H7 (cell line): ENCODE data around the gene SLIT3. TPM values are rescaled to one million over a fixed set of nuclear protein-coding genes. Genes with fewer than 3 reads are reported as not detected.
"Not testable (repeated sequence)": the region's sequence is repeated elsewhere in the genome, so short reads cannot be mapped to it uniquely, and the experiment has no call there.

Source experiments
- DNase-seq: peaks from one replicate; pipeline ENCODE4 v3.0.0; 2012
- H3K27me3 ChIP-seq: 2 replicates; pipeline ENCODE4 v1.6.0; 2011; ENCODE audit warnings: mild to moderate bottlenecking, low read length; ENCODE audit not compliant: control insufficient read depth, insufficient read depth
- H3K36me3 ChIP-seq: replicated peaks from 2 replicates; pipeline ENCODE4 v1.5.1; 2011; ENCODE audit warnings: low read length; ENCODE audit not compliant: control insufficient read depth, insufficient read depth
- H3K4me3 ChIP-seq: 2 replicates; pipeline ENCODE4 v1.5.1; 2011; ENCODE audit warnings: low read depth, mild to moderate bottlenecking, control low read depth, low read length, moderate library complexity; ENCODE audit not compliant: insufficient read depth
- total RNA-seq: library from RNA; depleted of rRNA; stranded (reverse); fragments of >200 nt; shearing (Covaris generic); gene quantifications from 2 replicates; pipeline ENCODE4 v1.2.3, GENCODE V29; 2014

SLIT3 gene
- total RNA-seq, 1 experiment from 2014 or later: 0.97 TPM

DNA sequence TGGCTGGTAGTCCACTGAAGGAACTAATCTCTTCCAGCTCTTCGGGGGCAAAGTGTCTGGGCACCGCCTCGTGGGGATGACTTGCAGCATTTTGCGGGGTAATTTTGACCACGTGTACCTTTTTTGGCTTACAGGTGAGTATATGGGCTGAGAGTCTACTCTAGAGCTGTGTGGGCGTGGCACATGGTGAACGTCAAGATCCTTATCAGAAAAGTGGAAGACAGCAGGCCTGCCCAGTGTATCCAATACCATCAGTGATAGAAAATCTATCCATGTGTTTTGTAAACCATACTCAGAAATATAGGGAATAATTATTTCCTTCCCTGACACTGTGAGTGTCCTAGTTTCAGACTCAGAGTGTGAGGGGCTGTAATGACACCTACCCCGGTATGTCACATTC lies 148.5 kb downstream of the SLIT3 start:
- Histone ChIP-seq H3K4me3 (no peak overlapping the region), H3K36me3 (no peaks in the 10 kb centered on the region), H3K27me3 (no peaks in the 10 kb centered on the region)
- no peak for DNase-seq

DNA sequence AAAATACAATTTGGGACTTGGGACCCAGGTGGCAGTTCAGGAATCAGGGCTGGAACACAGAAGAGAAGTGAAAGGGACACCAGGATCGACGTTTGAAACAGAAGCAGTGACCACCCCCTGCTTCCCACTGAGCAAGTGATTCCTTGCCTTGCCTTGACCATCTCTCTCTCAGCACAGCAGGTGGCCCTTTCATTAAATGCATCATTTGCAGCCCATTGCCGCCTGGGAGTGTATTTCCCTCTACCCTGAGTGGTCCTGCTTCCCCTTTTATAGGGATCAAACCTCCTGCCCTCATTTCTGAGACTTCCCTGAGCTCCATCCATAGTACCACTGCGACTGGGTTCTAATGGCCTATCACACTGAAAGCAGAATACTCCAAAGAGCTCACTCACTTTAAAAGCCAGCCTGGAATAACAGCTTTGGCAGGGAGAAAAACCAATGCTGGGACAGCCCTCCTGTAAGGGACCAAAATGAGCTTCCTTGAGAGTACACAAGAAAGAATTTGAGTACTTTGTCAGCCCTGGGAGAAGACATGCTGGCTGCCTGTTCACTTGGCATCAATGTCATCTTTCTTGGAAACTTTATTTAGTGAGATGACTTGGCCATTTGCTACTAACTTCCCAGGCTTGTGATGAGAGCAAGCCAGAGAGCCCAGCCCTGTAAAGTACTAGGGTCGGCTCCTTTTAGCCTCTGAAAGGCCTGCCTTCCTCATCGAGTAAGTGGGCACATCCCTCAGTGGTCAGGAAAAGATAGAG lies 149.7 kb downstream of the SLIT3 start:
- no peaks in the 10 kb centered on the region for H3K36me3 ChIP-seq
- no peak overlapping the region for H3K4me3 ChIP-seq
- H3K27me3 ChIP-seq: no peaks in the 10 kb centered on the region
- DNase-seq: no peak

DNA sequence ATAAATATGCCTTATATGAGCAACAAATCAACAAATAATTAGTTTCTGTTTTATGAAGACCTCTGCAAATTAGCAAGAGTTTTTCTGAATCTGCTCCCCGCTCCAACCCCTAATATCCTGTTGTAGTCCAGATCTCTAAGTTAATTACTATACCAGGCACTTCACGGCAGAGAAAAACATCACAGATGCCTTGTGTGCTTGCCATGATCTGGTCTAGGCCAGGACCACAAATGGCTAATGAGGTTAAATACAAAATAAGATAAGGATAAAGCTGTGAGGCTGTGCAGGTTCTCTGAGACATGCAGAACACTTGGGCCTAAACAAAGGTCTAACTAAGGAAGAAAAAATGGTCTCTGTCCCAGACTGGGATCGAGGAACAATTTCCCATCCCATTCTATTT lies 150.8 kb downstream of the SLIT3 start:
- Histone ChIP-seq H3K4me3 (no peak overlapping the region), H3K27me3 (no peaks in the 10 kb centered on the region), H3K36me3 (no peaks in the 10 kb centered on the region)

GRCh38 chr5:169149317-169149716 lies 151.6 kb downstream of the SLIT3 start:
- Histone ChIP-seq H3K36me3 (no peaks in the 10 kb centered on the region), H3K4me3 (no peak overlapping the region), H3K27me3 (no peaks in the 10 kb centered on the region)
- DNase-seq: peak; percentile 60

More for the DNA sequence above, 150.8 kb downstream of the SLIT3 start:
- no peak for DNase-seq

- Histone ChIP-seq H3K36me3 (no peaks in the 10 kb centered on the region), H3K4me3 (no peak overlapping the region), H3K27me3 (no peaks in the 10 kb centered on the region)
- DNase-seq: no peak
Observed at GRCh38 chr5:169148138-169148740, 152.7 kb downstream of the SLIT3 start.

- no peak for DNase-seq
- Histone ChIP-seq H3K4me3 (no peak overlapping the region), H3K27me3 (no peaks in the 10 kb centered on the region), H3K36me3 (no peaks in the 10 kb centered on the region)
Observed at GRCh38 chr5:169147534-169147933, 153.4 kb downstream of the SLIT3 start.

DNA sequence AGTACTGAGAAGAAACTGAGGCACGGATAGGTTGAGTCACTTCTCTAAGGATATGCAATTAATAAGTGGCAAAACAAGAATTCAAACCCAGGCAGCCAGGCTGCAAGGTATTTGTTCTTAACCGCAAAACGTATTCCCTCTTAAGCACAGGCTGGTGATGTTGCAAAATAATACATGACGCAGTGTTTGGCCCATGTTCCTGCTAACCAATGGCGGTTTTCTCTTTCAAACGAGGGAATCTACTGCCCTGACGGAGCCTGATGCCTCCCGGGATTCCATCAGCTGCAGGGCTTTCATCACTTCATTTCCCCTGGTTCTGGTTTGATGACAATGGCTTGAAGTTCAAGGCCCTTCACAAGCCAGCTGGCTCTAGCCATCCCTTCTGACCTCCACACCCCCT lies 154.8 kb downstream of the SLIT3 start:
- no peaks in the 10 kb centered on the region for H3K36me3 ChIP-seq
- no peak overlapping the region for H3K4me3 ChIP-seq
- no peak for DNase-seq
- H3K27me3 ChIP-seq: no peaks in the 10 kb centered on the region

- no peak overlapping the region for H3K4me3 ChIP-seq
- no peaks in the 10 kb centered on the region for H3K36me3 ChIP-seq
- no peak for DNase-seq
Observed at GRCh38 chr5:169142264-169142970, 158.5 kb downstream of the SLIT3 start.

GRCh38 chr5:169140215-169140614 lies 160.7 kb downstream of the SLIT3 start:
- DNase-seq, H3K27me3 ChIP-seq, H3K36me3 ChIP-seq, H3K4me3 ChIP-seq: not testable (repeated sequence)

More at GRCh38 chr5:169142264-169142970, 158.5 kb downstream of the SLIT3 start:
- no peaks in the 10 kb centered on the region for H3K27me3 ChIP-seq

DNA sequence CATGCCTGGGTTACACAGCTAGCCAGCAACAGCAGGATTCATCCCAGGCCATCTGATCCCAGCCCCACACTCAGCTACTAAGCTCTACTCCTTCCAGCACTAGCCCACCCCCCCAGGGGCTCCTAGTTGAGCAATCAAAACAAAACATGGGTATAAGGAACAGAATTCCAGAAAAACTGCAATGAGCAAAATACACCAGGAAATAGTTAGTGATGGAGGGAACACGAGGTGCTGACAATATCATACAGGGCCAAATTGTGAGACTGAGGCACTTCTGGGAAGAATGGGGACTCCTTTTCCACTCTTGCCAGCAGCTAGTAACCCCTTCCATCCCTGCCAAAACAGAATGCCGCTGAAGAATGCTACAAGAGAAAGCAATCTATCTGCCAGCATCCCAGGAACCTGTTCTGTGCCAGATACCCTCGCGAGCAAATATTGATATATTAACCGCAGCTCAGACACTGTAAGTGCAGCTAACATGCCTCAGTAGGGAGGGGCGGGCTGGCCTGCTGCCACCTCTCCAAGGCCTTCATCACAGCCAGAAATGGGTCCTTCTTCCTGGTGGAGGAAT lies 161.4 kb downstream of the SLIT3 start:
- H3K27me3 ChIP-seq: no peaks in the 10 kb centered on the region
- H3K4me3 ChIP-seq: no peak overlapping the region
- DNase-seq: no peak

GRCh38 chr5:169133531-169133930 lies 167.4 kb downstream of the SLIT3 start:
- Histone ChIP-seq H3K4me3 (no peak overlapping the region), H3K27me3 (no peaks in the 10 kb centered on the region), H3K36me3 (no peaks in the 10 kb centered on the region)
- no peak for DNase-seq

More for the DNA sequence above, 161.4 kb downstream of the SLIT3 start:
- no peaks in the 10 kb centered on the region for H3K36me3 ChIP-seq

DNA sequence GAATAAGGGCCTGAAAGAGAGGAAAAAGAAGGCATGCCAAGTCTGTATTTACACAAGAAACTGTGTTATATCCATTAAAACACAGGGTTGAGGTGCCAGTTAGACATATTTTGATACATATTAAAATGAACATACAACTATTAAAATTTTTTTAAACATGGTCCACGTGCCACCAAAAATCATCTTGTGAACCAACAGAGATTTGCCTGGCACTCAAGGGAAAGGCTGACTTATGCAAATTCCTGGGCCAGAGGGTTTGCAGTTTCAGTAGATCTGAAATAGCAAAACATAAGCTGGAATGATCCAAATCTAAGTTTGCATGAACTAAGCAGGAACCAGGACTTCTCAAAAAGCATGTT lies 168.7 kb downstream of the SLIT3 start:
- H3K27me3 ChIP-seq: no peaks in the 10 kb centered on the region
- no peak overlapping the region for H3K4me3 ChIP-seq
- DNase-seq: no peak
- H3K36me3 ChIP-seq: no peaks in the 10 kb centered on the region

DNA sequence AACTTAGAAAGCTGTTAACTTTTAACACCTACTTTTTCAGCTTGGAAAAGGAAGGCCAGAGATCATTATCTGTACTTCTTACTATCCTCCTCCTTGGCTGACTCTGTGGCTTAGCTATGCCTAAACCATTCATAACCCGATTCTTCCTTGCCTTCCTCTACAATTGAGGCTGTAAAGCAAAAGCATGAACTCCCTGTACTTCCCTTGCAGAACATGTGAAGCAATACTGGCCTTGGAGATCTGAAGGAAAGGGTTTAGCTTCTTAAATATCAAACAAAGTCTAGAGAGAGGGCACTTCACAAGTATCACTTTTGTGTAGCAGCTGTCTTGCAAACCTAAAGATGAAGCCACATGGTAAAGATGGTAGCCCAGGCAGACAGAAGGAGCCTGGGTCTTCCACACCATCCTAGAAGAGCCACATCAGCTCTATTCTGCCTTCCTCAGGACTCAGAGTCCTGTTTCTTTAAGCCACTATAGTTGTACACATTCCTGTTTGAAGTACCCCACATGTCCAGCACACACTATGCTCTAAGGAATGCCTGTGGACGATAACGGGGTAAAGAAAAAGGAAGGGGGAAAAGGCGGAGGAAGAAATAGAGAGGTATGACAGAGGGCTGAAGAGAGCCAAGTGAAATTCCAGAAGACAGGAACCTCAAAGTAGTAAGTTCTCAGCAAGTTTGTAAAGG lies 169.2 kb downstream of the SLIT3 start:
- Histone ChIP-seq H3K4me3 (no peak overlapping the region), H3K36me3 (no peaks in the 10 kb centered on the region), H3K27me3 (no peaks in the 10 kb centered on the region)
- no peak for DNase-seq

- no peak overlapping the region for H3K4me3 ChIP-seq
- H3K27me3 ChIP-seq: no peaks in the 10 kb centered on the region
- no peaks in the 10 kb centered on the region for H3K36me3 ChIP-seq
- no peak for DNase-seq
Observed at GRCh38 chr5:169128679-169129078, 172.3 kb downstream of the SLIT3 start.
